OCI-LY7 (cell line): ENCODE measurements around the gene BMPR1B. TPM values are rescaled to one million over a fixed set of nuclear protein-coding genes. Genes with fewer than 3 reads are reported as not detected.

Source experiments
- BruUV-seq: library from RNA; stranded (reverse); fragments of 400-500 nt; replicated peaks from 2 replicates; lab custom pipeline; 2021; lab: Mats Ljungman, UMichigan
- CTCF ChIA-PET: fragments of 300-600 bp; sonication (Branson Sonifier 250); formaldehyde crosslinking; loops from one replicate; lab custom pipeline; 2022; ENCODE audit warnings: antibody characterized with exemption; ENCODE audit not compliant: unreplicated experiment; lab: Charles Lee
- POLR2A ChIA-PET: fragments of 300-600 bp; sonication (Branson Sonifier 250); formaldehyde crosslinking; loops from one replicate; lab custom pipeline; 2022; ENCODE audit warnings: antibody characterized with exemption; lab: Charles Lee
- DNase-seq: peaks from one replicate; pipeline ENCODE4 v3.0.0-alpha.2; 2015; ENCODE audit warnings: low spot score
- H2AFZ ChIP-seq: fragments of 200-600 bp; sonication (generic), shearing (Covaris generic); 2 replicates; pipeline ENCODE4 v1.6.1; 2014; ENCODE audit warnings: mild to moderate bottlenecking, antibody characterized with exemption, low read length, moderate library complexity
- H3K27ac ChIP-seq: fragments of 200-600 bp; sonication (generic); 2 replicates; pipeline ENCODE4 v1.5.1; 2014; ENCODE audit warnings: mixed run types, low read depth, mild to moderate bottlenecking, moderate library complexity, low read length, inconsistent platforms; ENCODE audit not compliant: poor library complexity, severe bottlenecking
- H3K36me3 ChIP-seq: fragments of 200-600 bp; sonication (generic); 2 replicates; pipeline ENCODE4 v1.6.1; 2014; ENCODE audit warnings: mild to moderate bottlenecking, antibody characterized with exemption, low read length, moderate library complexity, mixed read lengths; ENCODE audit not compliant: insufficient read depth
- H3K4me1 ChIP-seq: fragments of 200-600 bp; sonication (generic); 2 replicates; pipeline ENCODE4 v1.5.1; 2014; ENCODE audit warnings: mild to moderate bottlenecking, low read length; ENCODE audit not compliant: insufficient read depth, poor library complexity, severe bottlenecking
- H3K4me2 ChIP-seq: fragments of 200-600 bp; sonication (generic); 2 replicates; pipeline ENCODE4 v1.6.1; 2014; ENCODE audit warnings: mild to moderate bottlenecking, low read length
- H3K4me3 ChIP-seq: fragments of 200-600 bp; sonication (generic); 2 replicates; pipeline ENCODE4 v1.5.1; 2014; ENCODE audit warnings: mild to moderate bottlenecking, low read depth, low read length; ENCODE audit not compliant: poor library complexity, severe bottlenecking
- H3K79me2 ChIP-seq: fragments of 200-600 bp; sonication (generic); 2 replicates; pipeline ENCODE4 v1.6.1; 2016; ENCODE audit warnings: low read depth, mild to moderate bottlenecking, low read length, moderate library complexity, mixed read lengths; ENCODE audit not compliant: insufficient read depth
- H3K9me2 ChIP-seq: fragments of 200-600 bp; sonication (generic); 2 replicates; pipeline ENCODE4 v1.6.1; 2016; ENCODE audit warnings: mild to moderate bottlenecking, low read length, mixed read lengths; ENCODE audit not compliant: insufficient read depth
- H3K9me3 ChIP-seq: fragments of 200-600 bp; sonication (generic); 2 replicates; pipeline ENCODE4 v1.6.1; 2014; ENCODE audit warnings: mild to moderate bottlenecking, mixed run types, low read length, mixed read lengths
- H4K20me1 ChIP-seq: fragments of 200-600 bp; sonication (generic); 2 replicates; pipeline ENCODE4 v1.6.1; 2014; ENCODE audit warnings: mild to moderate bottlenecking, antibody characterized with exemption, low read length, moderate library complexity, mixed read lengths; ENCODE audit not compliant: insufficient read depth
- CTCF ChIP-seq: fragments of 200-600 bp; sonication (generic); conservative IDR thresholded peaks from 2 replicates; pipeline ENCODE4 v1.5.1; 2014; ENCODE audit warnings: mild to moderate bottlenecking, antibody characterized with exemption, low read length, moderate library complexity, mixed read lengths
- EZH2phosphoT487 ChIP-seq: fragments of 200-600 bp; sonication (generic); IDR thresholded peaks from 2 replicates; pipeline ENCODE4 v1.6.1; 2018; ENCODE audit warnings: low read depth, borderline replicate concordance, mild to moderate bottlenecking, mixed run types, antibody characterized with exemption, low read length, moderate library complexity, mixed read lengths
- intact Hi-C: fragments of 100-400 bp; cut with micrococcal nuclease; formaldehyde crosslinking; loops from one replicate; pipeline ENCODE4 v1.10.0; 2022; ENCODE audit not compliant: unreplicated experiment
- total RNA-seq, 2 experiments: library from RNA; depleted of rRNA in 1 of 2; stranded (reverse); fragments of >200 nt in 1 of 2; shearing (Covaris generic) in 1 of 2; gene quantifications; 2 replicates each; pipeline ENCODE4 v1.2.3, GENCODE V29; 2014 to 2022

Gene BMPR1B
- total RNA-seq, 2 experiments from 2014 or later = not detected

DNA sequence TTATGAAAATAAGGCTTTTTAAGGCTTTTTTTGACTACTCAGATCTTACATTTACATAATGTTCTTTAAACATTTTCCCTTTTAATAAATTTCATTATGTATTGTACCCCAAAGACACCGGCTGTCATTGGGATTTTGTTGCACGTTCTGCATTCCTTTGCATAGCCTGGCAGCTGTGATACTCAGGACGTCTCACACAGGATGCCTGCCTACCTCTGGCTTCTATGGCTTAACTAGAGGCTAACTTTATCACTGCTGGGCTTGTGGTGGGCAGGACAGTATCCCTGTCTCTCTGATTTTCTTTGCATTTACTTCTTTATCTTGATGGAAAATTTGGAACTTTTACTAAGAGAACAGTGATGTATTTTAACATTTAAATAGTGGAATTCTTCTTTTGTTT, 147.8 kb downstream of the BMPR1B start:
- no peak for DNase-seq
- ChIA-PET CTCF (no interaction called here), POLR2A (interaction anchor here (0.7 kb wide), 2 partner anchors 187 to 1246 kb away, joined by 3 read pairs; no protein-coding TSS in a partner anchor)
- Histone ChIP-seq H3K4me1 (no peaks in the 10 kb centered on the region), H4K20me1 (no peaks in the 10 kb centered on the region), H3K79me2 (no peaks in the 10 kb centered on the region), H3K4me3 (no peak overlapping the region), H3K27ac (no peak overlapping the region), H3K36me3 (no peaks in the 10 kb centered on the region), H3K4me2 (no peak overlapping the region), H3K9me3 (no peaks in the 10 kb centered on the region), H3K9me2 (no peaks in the 10 kb centered on the region), H2AFZ (no peak overlapping the region)
- intact Hi-C loops = no loop called here
- BruUV-seq = no TSS peak
- TF ChIP-seq EZH2phosphoT487 (no peak), CTCF (no peak)

- H3K27ac ChIP-seq = no peak overlapping the region
- no peaks in the 10 kb centered on the region for H3K9me2 ChIP-seq
- no peak for DNase-seq
- CTCF ChIA-PET = no interaction called here
- no peaks in the 10 kb centered on the region for H3K4me1 ChIP-seq
- TF ChIP-seq EZH2phosphoT487 (no peak), CTCF (no peak)
- no peak overlapping the region for H3K4me3 ChIP-seq
- H3K9me3 ChIP-seq = no peaks in the 10 kb centered on the region
- POLR2A ChIA-PET = no interaction called here
- no peaks in the 10 kb centered on the region for H3K36me3 ChIP-seq
- no peaks in the 10 kb centered on the region for H4K20me1 ChIP-seq
- intact Hi-C loops = no loop called here
- no peaks in the 10 kb centered on the region for H3K79me2 ChIP-seq
- no peak overlapping the region for H2AFZ ChIP-seq
- no peak overlapping the region for H3K4me2 ChIP-seq
- no TSS peak for BruUV-seq
These were observed 151.9 kb downstream of the BMPR1B start for GRCh38 chr4:94909645-94910044.

- Histone ChIP-seq H3K79me2 (no peaks in the 10 kb centered on the region), H3K4me3 (no peak overlapping the region), H3K36me3 (no peaks in the 10 kb centered on the region), H2AFZ (no peak overlapping the region), H3K9me2 (no peaks in the 10 kb centered on the region), H3K27ac (no peak overlapping the region), H3K4me2 (no peak overlapping the region), H3K4me1 (no peaks in the 10 kb centered on the region), H3K9me3 (no peaks in the 10 kb centered on the region), H4K20me1 (no peaks in the 10 kb centered on the region)
- ChIA-PET CTCF (no interaction called here), POLR2A (no interaction called here)
- no peak for TF ChIP-seq EZH2phosphoT487
- no peak for TF ChIP-seq CTCF
- no peak for DNase-seq
- no TSS peak for BruUV-seq
- intact Hi-C loops = no loop called here
These were observed 153.4 kb downstream of the BMPR1B start for GRCh38 chr4:94911106-94911505.
